Superior temporal gyrus (tissue), 1 donor: ENCODE measurements around the gene NDST4.

Experiments
- DNase-seq: peaks from one replicate; pipeline ENCODE4 v3.0.0-alpha.2; 2016; ENCODE audit errors: extremely low spot score

The NDST4 gene

DNA sequence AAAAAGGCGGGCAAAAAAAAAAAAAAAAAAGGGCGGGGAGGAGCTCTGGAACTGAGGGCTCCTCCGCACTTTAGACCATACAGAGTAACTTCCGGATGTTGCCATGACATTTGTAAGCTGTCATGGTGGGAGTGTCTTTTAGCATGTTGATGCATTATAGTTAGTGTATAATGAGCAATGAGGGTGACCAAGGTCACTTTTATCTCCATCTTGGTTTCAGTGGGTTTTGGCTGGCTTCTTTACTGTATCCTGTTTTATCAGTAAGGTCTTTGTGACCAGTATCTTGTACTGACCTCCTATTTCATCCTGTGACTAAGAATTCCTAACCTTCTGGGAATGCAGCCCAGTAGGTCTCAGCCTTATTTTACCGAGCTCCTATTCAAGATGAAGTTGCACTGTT is 321.4 kb downstream of the NDST4 start:
- no peak for DNase-seq

- DNase-seq, result no peak
Measured at GRCh38 chr4:114785570-114785969, 327.9 kb downstream of the NDST4 start.

GRCh38 chr4:114783215-114783595 is 330.2 kb downstream of the NDST4 start:
- DNase-seq, result no peak

GRCh38 chr4:114782415-114783214 is 330.8 kb downstream of the NDST4 start:
- DNase-seq, result no peak

- no peak for DNase-seq
Measured at GRCh38 chr4:114780205-114780604, 333.2 kb downstream of the NDST4 start.
